ENCODE measurements around the gene TMEM255B.

Gene TMEM255B

GRCh38 chr13:113808058-113808834 is 49.2 kb downstream of the TMEM255B start:
- DNase-seq (ENCODE audit: low read depth): no peak
- H3K4me3 ChIP-seq (ENCODE audit: low read depth, low read length): no peak overlapping the region
- TF ChIP-seq MAX (IDR thresholded peaks at IDR 0.05; ENCODE audit: low read depth, low read length) (no peak), CTCF (IDR thresholded peaks at IDR 0.05; ENCODE audit: low read depth, low read length) (no peak), MYC (IDR thresholded peaks at IDR 0.05; ENCODE audit: low read depth, low read length) (no peak), POLR2A (IDR thresholded peaks at IDR 0.05; ENCODE audit: extremely low read depth, insufficient read length) (no peak)

GRCh38 chr13:113809934-113810333 is 50.9 kb downstream of the TMEM255B start:
- TF ChIP-seq CTCF (IDR thresholded peaks at IDR 0.05; ENCODE audit: low read depth, low read length) (no peak), MAX (IDR thresholded peaks at IDR 0.05; ENCODE audit: low read depth, low read length) (no peak), POLR2A (IDR thresholded peaks at IDR 0.05; ENCODE audit: extremely low read depth, insufficient read length) (no peak), MYC (IDR thresholded peaks at IDR 0.05; ENCODE audit: low read depth, low read length) (no peak)
- H3K4me3 ChIP-seq (ENCODE audit: low read depth, low read length): no peak overlapping the region
- DNase-seq (ENCODE audit: low read depth): no peak

GRCh38 chr13:113810640-113811039 is 51.6 kb downstream of the TMEM255B start:
- no peak for TF ChIP-seq CTCF (IDR thresholded peaks at IDR 0.05; ENCODE audit: low read depth, low read length)
- no peak for TF ChIP-seq POLR2A (IDR thresholded peaks at IDR 0.05; ENCODE audit: extremely low read depth, insufficient read length)
- TF ChIP-seq MAX (IDR thresholded peaks at IDR 0.05; ENCODE audit: low read depth, low read length): no peak
- no peak for TF ChIP-seq MYC (IDR thresholded peaks at IDR 0.05; ENCODE audit: low read depth, low read length)
- no peak for DNase-seq (ENCODE audit: low read depth)

GRCh38 chr13:113811081-113811928 is 52.3 kb downstream of the TMEM255B start:
- no peak for DNase-seq (ENCODE audit: low read depth)
- TF ChIP-seq POLR2A (IDR thresholded peaks at IDR 0.05; ENCODE audit: extremely low read depth, insufficient read length) (no peak), CTCF (IDR thresholded peaks at IDR 0.05; ENCODE audit: low read depth, low read length) (no peak), MYC (IDR thresholded peaks at IDR 0.05; ENCODE audit: low read depth, low read length) (no peak), MAX (IDR thresholded peaks at IDR 0.05; ENCODE audit: low read depth, low read length) (no peak)
- no peak overlapping the region for H3K4me3 ChIP-seq (ENCODE audit: low read depth, low read length)

More at GRCh38 chr13:113810640-113811039, 51.6 kb downstream of the TMEM255B start:
- H3K4me3 ChIP-seq (ENCODE audit: low read depth, low read length): no peak overlapping the region

- no peak overlapping the region for H3K4me3 ChIP-seq (ENCODE audit: low read depth, low read length)
- no peak for TF ChIP-seq MAX (IDR thresholded peaks at IDR 0.05; ENCODE audit: low read depth, low read length)
- TF ChIP-seq POLR2A (IDR thresholded peaks at IDR 0.05; ENCODE audit: extremely low read depth, insufficient read length): no peak
- no peak for TF ChIP-seq CTCF (IDR thresholded peaks at IDR 0.05; ENCODE audit: low read depth, low read length)
- no peak for TF ChIP-seq MYC (IDR thresholded peaks at IDR 0.05; ENCODE audit: low read depth, low read length)
- DNase-seq (ENCODE audit: low read depth): no peak
These were observed 53.4 kb downstream of the TMEM255B start for GRCh38 chr13:113812178-113813040.

Measured in NB4 (cell line).